HCT116 (cell line): ENCODE measurements around the gene GALNT18. TPM values are rescaled to one million over a fixed set of nuclear protein-coding genes. Genes with fewer than 3 reads are reported as not detected.

Source experiments
- ATAC-seq: fragments of 200-7000 bp; cut with Tn5 transposase; 2 replicates; pipeline ENCODE4 v1.9.1; 2020; ENCODE audit warnings: mild to moderate bottlenecking, moderate library complexity
- BruUV-seq: library from RNA; stranded (reverse); fragments of 400-500 nt; replicated peaks from 2 replicates; lab custom pipeline; 2021; lab: Mats Ljungman, UMichigan
- CTCF ChIA-PET: fragments of 300-600 bp; sonication (Branson Sonifier 250); formaldehyde crosslinking; loops from one replicate; lab custom pipeline; 2021; ENCODE audit warnings: antibody characterized with exemption; lab: Charles Lee
- POLR2A ChIA-PET: fragments of 300-600, 350-600 bp; sonication (Branson Sonifier 250); formaldehyde crosslinking; loops from one replicate; lab custom pipeline; 2021; ENCODE audit warnings: antibody characterized with exemption; lab: Charles Lee
- RAD21 ChIA-PET, 2 experiments: fragments of 300-600 bp; sonication (Branson Sonifier 250); formaldehyde crosslinking; loops; one replicate each; lab custom pipeline; 2023; ENCODE audit warnings: low total read pairs in 2 of 2; ENCODE audit not compliant: uncharacterized antibody in 2 of 2, unreplicated experiment in 2 of 2, low non-redundant PET in 1 of 2; lab: Charles Lee
- DNase-seq: peaks from one replicate; pipeline ENCODE4 v3.0.0-alpha.2; 2010; ENCODE audit warnings: low read depth, low spot score
- H2AFZ ChIP-seq: fragments of 200-600 bp; shearing (Covaris generic), sonication (generic); 2 replicates; pipeline ENCODE4 v1.6.1; 2017; ENCODE audit warnings: low read depth, mixed run types, mixed read lengths, antibody characterized with exemption, low read length; ENCODE audit not compliant: poor library complexity, severe bottlenecking
- H3K27ac ChIP-seq: 2 replicates; pipeline ENCODE4 v1.5.1; 2012; ENCODE audit warnings: low read depth, low read length
- H3K27me3 ChIP-seq: fragments of 200-600 bp; sonication (generic); 2 replicates; pipeline ENCODE4 v1.6.1; 2016; ENCODE audit warnings: mixed run types, low read length, mixed read lengths; ENCODE audit not compliant: insufficient read depth
- H3K36me3 ChIP-seq, 2 experiments: fragments of 200-500 bp in 1 of 2; fragments of 200-600 bp in 1 of 2; sonication (Bioruptor generic) in 1 of 2; sonication (generic) in 1 of 2; 2 replicates each; pipeline versions ENCODE4 v1.5.1 to v1.6.1; 2014 to 2016; ENCODE audit warnings: low read length in 2 of 2, inconsistent platforms in 1 of 2, mixed read lengths in 1 of 2, mixed run types in 1 of 2; ENCODE audit not compliant: insufficient read depth in 2 of 2, control insufficient read depth in 1 of 2
- H3K4me1 ChIP-seq, 2 experiments: fragments of 200-600 bp in 1 of 2; sonication (generic) in 1 of 2; 2 replicates each; pipeline versions ENCODE4 v1.5.1 to v1.6.1; 2012 to 2017; ENCODE audit warnings: low read length in 2 of 2, inconsistent platforms in 1 of 2, mild to moderate bottlenecking in 1 of 2, mixed read lengths in 1 of 2, mixed run types in 1 of 2, moderate library complexity in 1 of 2; ENCODE audit not compliant: insufficient read depth in 2 of 2, control insufficient read depth in 1 of 2
- H3K4me2 ChIP-seq: fragments of 200-600 bp; sonication (generic); 2 replicates; pipeline ENCODE4 v1.6.1; 2017; ENCODE audit warnings: mixed run types, low read length, mixed read lengths
- H3K4me3 ChIP-seq, 2 experiments: fragments of 200-600 bp in 1 of 2; sonication (generic) in 1 of 2; replicated peaks in 1 of 2; 2 replicates each; pipeline ENCODE4 v1.5.1; 2011 to 2016; ENCODE audit warnings: low read length in 2 of 2, control low read depth in 1 of 2, low read depth in 1 of 2, mild to moderate bottlenecking in 1 of 2, mixed read lengths in 1 of 2, mixed run types in 1 of 2
- H3K79me2 ChIP-seq: fragments of 200-600 bp; sonication (generic); 2 replicates; pipeline ENCODE4 v1.6.1; 2017; ENCODE audit warnings: mild to moderate bottlenecking, mixed run types, low read length, moderate library complexity, mixed read lengths; ENCODE audit not compliant: insufficient read depth
- H3K9ac ChIP-seq: fragments of 200-600 bp; sonication (generic); 2 replicates; pipeline ENCODE4 v1.6.1; 2016; ENCODE audit warnings: low read length, mixed read lengths
- H3K9me2 ChIP-seq: fragments of 200-600 bp; sonication (generic), shearing (Covaris generic); 2 replicates; pipeline ENCODE4 v1.6.1; 2017; ENCODE audit warnings: mixed run types, mild to moderate bottlenecking, moderate library complexity; ENCODE audit not compliant: insufficient read depth
- H3K9me3 ChIP-seq, 2 experiments: fragments of 200-500 bp in 1 of 2; fragments of 200-600 bp in 1 of 2; sonication (Bioruptor generic) in 1 of 2; sonication (generic) in 1 of 2; 2 replicates each; pipeline ENCODE4 v1.6.1; 2014 to 2017; ENCODE audit warnings: low read length in 2 of 2, mixed read lengths in 2 of 2, inconsistent platforms in 1 of 2, low read depth in 1 of 2, mild to moderate bottlenecking in 1 of 2, mixed run types in 1 of 2, moderate library complexity in 1 of 2; ENCODE audit not compliant: control insufficient read depth in 1 of 2, insufficient read depth in 1 of 2
- H4K20me1 ChIP-seq: fragments of 200-600 bp; sonication (generic), shearing (Covaris generic); 2 replicates; pipeline ENCODE4 v1.6.1; 2017; ENCODE audit warnings: mixed run types, mild to moderate bottlenecking, moderate library complexity; ENCODE audit not compliant: insufficient read depth
- EGR1 ChIP-seq: IDR thresholded peaks from 2 replicates; pipeline ENCODE4 v1.6.1; 2012; ENCODE audit warnings: low read depth
- EZH2phosphoT487 ChIP-seq: fragments of 200-600 bp; IDR thresholded peaks from 2 replicates; pipeline ENCODE4 v1.6.1; 2018; ENCODE audit warnings: antibody characterized with exemption, borderline replicate concordance
- JUND ChIP-seq: IDR thresholded peaks from 2 replicates; pipeline ENCODE4 v1.6.1; 2012
- RAD21 ChIP-seq: IDR thresholded peaks from 2 replicates; pipeline ENCODE4 v1.6.1; 2012; ENCODE audit warnings: low read depth, mild to moderate bottlenecking
- SIN3A ChIP-seq: IDR thresholded peaks from 2 replicates; pipeline ENCODE4 v1.6.1; 2012; ENCODE audit warnings: low read depth
- SP1 ChIP-seq: IDR thresholded peaks from 2 replicates; pipeline ENCODE4 v1.6.1; 2012; ENCODE audit warnings: low read depth
- SRF ChIP-seq: IDR thresholded peaks from 2 replicates; pipeline ENCODE4 v1.6.1; 2012; ENCODE audit warnings: low read depth
- YY1 ChIP-seq: IDR thresholded peaks from 2 replicates; pipeline ENCODE4 v1.6.1; 2011; ENCODE audit warnings: low read length, low read depth, moderate library complexity, mild to moderate bottlenecking; ENCODE audit not compliant: insufficient replicate concordance; ENCODE audit errors: extremely low read depth
- intact Hi-C: fragments of 100-400 bp; cut with micrococcal nuclease; formaldehyde crosslinking; loops from 2 replicates; pipeline ENCODE4 v1.10.0; 2022
- total RNA-seq: library from RNA; stranded (reverse); gene quantifications from one replicate; pipeline ENCODE4 v1.2.1, GENCODE V29; 2021; ENCODE audit not compliant: unreplicated experiment
- TF ChIP-seq, protein P1 (sequence below), 3 experiments: fragments of 200-600 bp in 1 of 3; sonication (generic) in 1 of 3; IDR thresholded peaks in 2 of 3; conservative IDR thresholded peaks in 1 of 3; 2 replicates each; pipeline ENCODE4 v1.5.1; 2012 to 2017; ENCODE audit warnings: low read depth in 2 of 3, low read length in 2 of 3, antibody characterized with exemption in 1 of 3, borderline replicate concordance in 1 of 3, control low read depth in 1 of 3, mild to moderate bottlenecking in 1 of 3, mixed read lengths in 1 of 3, mixed run types in 1 of 3, moderate library complexity in 1 of 3; ENCODE audit not compliant: insufficient read depth in 1 of 3
- TF ChIP-seq, protein P2 (sequence below): IDR thresholded peaks from 2 replicates; pipeline ENCODE4 v1.6.1; 2012
- TF ChIP-seq, protein P3 (sequence below): IDR thresholded peaks from 2 replicates; pipeline ENCODE4 v1.6.1; 2012

GALNT18 gene
- total RNA-seq, 1 experiment from 2014 or later = 19.9 TPM

DNA sequence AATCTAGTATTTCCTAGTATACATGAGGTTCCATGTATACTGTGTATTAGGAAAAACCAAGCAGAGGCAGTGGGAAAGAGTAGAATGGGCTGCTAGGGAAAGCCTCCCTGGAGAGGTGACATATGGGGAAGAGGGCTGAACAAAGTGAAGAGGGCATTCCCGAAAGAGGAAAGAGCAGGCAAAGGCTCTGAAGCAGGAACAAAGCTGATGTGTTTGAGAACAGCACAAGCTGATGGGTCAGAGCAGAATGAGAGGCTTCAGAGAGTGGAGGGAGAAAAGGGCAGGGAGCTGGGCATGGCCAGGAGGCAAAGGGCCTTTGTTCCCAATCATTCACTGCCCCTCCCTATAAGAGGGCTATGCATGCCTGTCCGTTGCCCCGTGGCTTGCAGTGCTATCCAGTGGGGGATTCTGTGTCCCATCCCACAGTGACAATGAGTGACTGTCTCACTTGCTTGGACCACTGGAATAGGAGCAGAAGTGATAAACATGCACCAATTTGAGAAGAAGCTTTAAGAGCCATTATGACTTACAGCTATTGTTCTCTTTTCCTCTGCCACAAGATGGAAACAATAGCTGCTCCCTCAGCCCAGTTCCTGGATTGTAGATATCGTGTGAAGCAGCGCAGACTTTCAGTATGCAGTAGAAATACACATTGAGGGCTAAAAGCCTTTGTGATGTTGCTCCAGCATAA, 39.6 kb downstream of the GALNT18 start:
- H3K9me2 ChIP-seq = no peaks in the 10 kb centered on the region
- no peak overlapping the region for H3K27ac ChIP-seq
- no peak overlapping the region for H3K4me3 ChIP-seq
- H3K36me3 ChIP-seq = no peaks in the 10 kb centered on the region
- H3K79me2 ChIP-seq = peaks cover 21% of the 10 kb centered on the region
- TF ChIP-seq EZH2phosphoT487 (no peak), SIN3A (no peak), YY1 (no peak), RAD21 (no peak), SP1 (no peak), EGR1 (no peak), JUND (no peak), SRF (no peak)
- TF ChIP-seq, protein P1, sequence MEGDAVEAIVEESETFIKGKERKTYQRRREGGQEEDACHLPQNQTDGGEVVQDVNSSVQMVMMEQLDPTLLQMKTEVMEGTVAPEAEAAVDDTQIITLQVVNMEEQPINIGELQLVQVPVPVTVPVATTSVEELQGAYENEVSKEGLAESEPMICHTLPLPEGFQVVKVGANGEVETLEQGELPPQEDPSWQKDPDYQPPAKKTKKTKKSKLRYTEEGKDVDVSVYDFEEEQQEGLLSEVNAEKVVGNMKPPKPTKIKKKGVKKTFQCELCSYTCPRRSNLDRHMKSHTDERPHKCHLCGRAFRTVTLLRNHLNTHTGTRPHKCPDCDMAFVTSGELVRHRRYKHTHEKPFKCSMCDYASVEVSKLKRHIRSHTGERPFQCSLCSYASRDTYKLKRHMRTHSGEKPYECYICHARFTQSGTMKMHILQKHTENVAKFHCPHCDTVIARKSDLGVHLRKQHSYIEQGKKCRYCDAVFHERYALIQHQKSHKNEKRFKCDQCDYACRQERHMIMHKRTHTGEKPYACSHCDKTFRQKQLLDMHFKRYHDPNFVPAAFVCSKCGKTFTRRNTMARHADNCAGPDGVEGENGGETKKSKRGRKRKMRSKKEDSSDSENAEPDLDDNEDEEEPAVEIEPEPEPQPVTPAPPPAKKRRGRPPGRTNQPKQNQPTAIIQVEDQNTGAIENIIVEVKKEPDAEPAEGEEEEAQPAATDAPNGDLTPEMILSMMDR (IDR thresholded peaks at IDR 0.05 in 2 of 3, conservative IDR thresholded peaks at IDR 0.05 in 1 of 3; ENCODE audit: borderline replicate concordance in 1 of 3, insufficient read depth in 1 of 3, low read depth in 2 of 3, low read length in 2 of 3) = no peak
- TF ChIP-seq, protein P2, sequence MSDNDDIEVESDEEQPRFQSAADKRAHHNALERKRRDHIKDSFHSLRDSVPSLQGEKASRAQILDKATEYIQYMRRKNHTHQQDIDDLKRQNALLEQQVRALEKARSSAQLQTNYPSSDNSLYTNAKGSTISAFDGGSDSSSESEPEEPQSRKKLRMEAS = no peak
- TF ChIP-seq, protein P3, sequence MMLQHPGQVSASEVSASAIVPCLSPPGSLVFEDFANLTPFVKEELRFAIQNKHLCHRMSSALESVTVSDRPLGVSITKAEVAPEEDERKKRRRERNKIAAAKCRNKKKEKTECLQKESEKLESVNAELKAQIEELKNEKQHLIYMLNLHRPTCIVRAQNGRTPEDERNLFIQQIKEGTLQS = no peak
- TF ChIP-seq, all 23 proteins: peak for 0
- POLR2A ChIA-PET = no interaction called here
- H4K20me1 ChIP-seq = no peaks in the 10 kb centered on the region
- no peak overlapping the region for H3K9ac ChIP-seq
- ATAC-seq (no peak), DNase-seq (no peak)
- H2AFZ ChIP-seq = no peak overlapping the region
- intact Hi-C loops = no loop called here
- no peak overlapping the region for H3K4me2 ChIP-seq
- RAD21 ChIA-PET = interaction anchor here in 1 of 2 experiments (0.6 kb wide), 1 partner anchor 161 kb away, joined by 3 read pairs; no protein-coding TSS in a partner anchor
- no TSS peak for BruUV-seq
- H3K27me3 ChIP-seq = no peaks in the 10 kb centered on the region
- CTCF ChIA-PET = no interaction called here
- no peaks in the 10 kb centered on the region for H3K9me3 ChIP-seq
- peaks cover 14 to 24% of the 10 kb centered on the region in 2 experiments for H3K4me1 ChIP-seq
